Measurements from ENCODE around the gene CIPC. TPM values are rescaled to one million over a fixed set of nuclear protein-coding genes. Genes with fewer than 3 reads are reported as not detected.

Gene CIPC
- total RNA-seq, 2 experiments from 2014 or later, result 20.9 to 43.4 TPM

- TF ChIP-seq, protein P1, sequence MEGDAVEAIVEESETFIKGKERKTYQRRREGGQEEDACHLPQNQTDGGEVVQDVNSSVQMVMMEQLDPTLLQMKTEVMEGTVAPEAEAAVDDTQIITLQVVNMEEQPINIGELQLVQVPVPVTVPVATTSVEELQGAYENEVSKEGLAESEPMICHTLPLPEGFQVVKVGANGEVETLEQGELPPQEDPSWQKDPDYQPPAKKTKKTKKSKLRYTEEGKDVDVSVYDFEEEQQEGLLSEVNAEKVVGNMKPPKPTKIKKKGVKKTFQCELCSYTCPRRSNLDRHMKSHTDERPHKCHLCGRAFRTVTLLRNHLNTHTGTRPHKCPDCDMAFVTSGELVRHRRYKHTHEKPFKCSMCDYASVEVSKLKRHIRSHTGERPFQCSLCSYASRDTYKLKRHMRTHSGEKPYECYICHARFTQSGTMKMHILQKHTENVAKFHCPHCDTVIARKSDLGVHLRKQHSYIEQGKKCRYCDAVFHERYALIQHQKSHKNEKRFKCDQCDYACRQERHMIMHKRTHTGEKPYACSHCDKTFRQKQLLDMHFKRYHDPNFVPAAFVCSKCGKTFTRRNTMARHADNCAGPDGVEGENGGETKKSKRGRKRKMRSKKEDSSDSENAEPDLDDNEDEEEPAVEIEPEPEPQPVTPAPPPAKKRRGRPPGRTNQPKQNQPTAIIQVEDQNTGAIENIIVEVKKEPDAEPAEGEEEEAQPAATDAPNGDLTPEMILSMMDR (conservative IDR thresholded peaks at IDR 0.05; ENCODE audit: low read length), result peak; percentile 90
- no peak for TF ChIP-seq EZH2phosphoT487 (IDR thresholded peaks at IDR 0.05; ENCODE audit: borderline replicate concordance, low read depth, low read length)
- POLR2A ChIA-PET, result interaction anchor here (0.5 to 1.5 kb wide), 7 partner anchors 52 to 1165 kb away, joined by 3 to 6 read pairs (median 3); no protein-coding TSS in a partner anchor
- H3K4me1 ChIP-seq (ENCODE audit: insufficient read depth, low read length, poor library complexity, severe bottlenecking), result peaks cover 7% of the 10 kb centered on the region
- BruUV-seq (replicated peaks), result no TSS peak
- no peak overlapping the region for H3K27ac ChIP-seq (ENCODE audit: low read depth, low read length, poor library complexity, severe bottlenecking)
- no peak overlapping the region for H3K4me2 ChIP-seq (ENCODE audit: low read length)
- intact Hi-C loops (cut with micrococcal nuclease; ENCODE audit: unreplicated experiment), result loop anchor here (1.0 to 10.0 kb wide), 5 partner anchors 30 to 401 kb away; partner anchors contain the start of genes CIPC and TMEM63C
- H3K4me3 ChIP-seq (ENCODE audit: low read depth, low read length, poor library complexity, severe bottlenecking), result no peak overlapping the region
- H3K9me3 ChIP-seq (ENCODE audit: low read length), result no peaks in the 10 kb centered on the region
- H3K9me2 ChIP-seq (ENCODE audit: insufficient read depth, low read length), result no peaks in the 10 kb centered on the region
- peak; percentile 45 for DNase-seq (ENCODE audit: low spot score)
- H3K79me2 ChIP-seq (ENCODE audit: insufficient read depth, low read depth, low read length), result no peaks in the 10 kb centered on the region
- peak overlapping the region; percentile 38; the same call in 1 of the 2 replicates for H2AFZ ChIP-seq (ENCODE audit: low read length)
- H4K20me1 ChIP-seq (ENCODE audit: insufficient read depth, low read length), result no peaks in the 10 kb centered on the region
- no peaks in the 10 kb centered on the region for H3K36me3 ChIP-seq (ENCODE audit: insufficient read depth, low read length)
- CTCF ChIA-PET (ENCODE audit: unreplicated experiment), result interaction anchor here (0.6 to 1.3 kb wide), 6 partner anchors 8 to 276 kb away, joined by 3 to 9 read pairs (median 4); no protein-coding TSS in a partner anchor
These were observed 53.2 kb downstream of the CIPC start for GRCh38 chr14:77151245-77151644.

DNA sequence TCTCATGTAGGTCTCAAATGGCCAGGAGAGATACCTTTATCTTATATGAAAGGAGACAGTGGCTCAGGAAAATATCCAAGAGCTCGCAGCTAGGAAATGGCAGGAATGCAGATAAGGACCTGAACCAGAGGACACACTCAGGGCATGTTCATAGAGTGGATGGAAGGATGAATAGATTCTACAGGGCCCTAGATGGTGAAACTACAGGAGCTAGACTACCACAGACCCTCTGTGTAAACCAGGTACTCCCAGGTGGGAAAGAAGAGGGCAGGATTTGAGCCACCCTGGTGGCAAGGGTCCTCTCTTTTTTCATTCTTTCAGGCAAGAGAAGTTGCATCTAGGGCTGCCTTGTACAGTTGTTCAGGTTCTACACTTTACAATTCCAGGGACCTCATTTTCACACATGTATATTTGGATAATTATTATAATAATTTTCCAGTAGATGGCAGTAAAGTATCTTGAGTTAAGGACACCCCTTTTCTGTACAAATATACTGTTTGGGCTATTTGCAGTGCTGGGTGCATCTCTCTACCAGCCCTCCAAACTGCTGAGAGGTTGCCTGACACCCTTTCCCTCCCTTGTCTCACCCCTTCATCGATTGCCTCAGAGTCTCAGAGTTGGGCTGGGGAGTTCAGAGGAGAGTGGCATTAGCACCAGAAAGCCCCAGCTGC lies 54.0 kb downstream of the CIPC start:
- Histone ChIP-seq H2AFZ (ENCODE audit: low read length) (peak overlapping the region; percentile 38; the same call in 1 of the 2 replicates), H3K79me2 (ENCODE audit: insufficient read depth, low read depth, low read length) (no peaks in the 10 kb centered on the region), H3K36me3 (ENCODE audit: insufficient read depth, low read length) (no peaks in the 10 kb centered on the region), H3K4me2 (ENCODE audit: low read length) (no peak overlapping the region), H3K9me2 (ENCODE audit: insufficient read depth, low read length) (no peaks in the 10 kb centered on the region), H3K9me3 (ENCODE audit: low read length) (no peaks in the 10 kb centered on the region), H4K20me1 (ENCODE audit: insufficient read depth, low read length) (no peaks in the 10 kb centered on the region), H3K4me3 (ENCODE audit: low read depth, low read length, poor library complexity, severe bottlenecking) (no peak overlapping the region), H3K27ac (ENCODE audit: low read depth, low read length, poor library complexity, severe bottlenecking) (no peak overlapping the region), H3K4me1 (ENCODE audit: insufficient read depth, low read length, poor library complexity, severe bottlenecking) (peaks cover 7% of the 10 kb centered on the region)
- intact Hi-C loops (cut with micrococcal nuclease; ENCODE audit: unreplicated experiment), result loop anchor here (1.0 to 10.0 kb wide), 6 partner anchors 29 to 400 kb away; partner anchors contain the start of genes CIPC and TMEM63C
- no TSS peak for BruUV-seq (replicated peaks)
- CTCF ChIA-PET (ENCODE audit: unreplicated experiment), result interaction anchor here (0.6 to 1.6 kb wide), 4 partner anchors 9 to 275 kb away, joined by 3 to 9 read pairs (median 5); no protein-coding TSS in a partner anchor
- POLR2A ChIA-PET, result interaction anchor here (0.6 to 1.5 kb wide), 6 partner anchors 21 to 285 kb away, joined by 3 to 5 read pairs (median 3); no protein-coding TSS in a partner anchor
- TF ChIP-seq, protein P1 (conservative IDR thresholded peaks at IDR 0.05; ENCODE audit: low read length), result peak; percentile 67
- TF ChIP-seq EZH2phosphoT487 (IDR thresholded peaks at IDR 0.05; ENCODE audit: borderline replicate concordance, low read depth, low read length), result no peak
- peak; percentile 65 for DNase-seq (ENCODE audit: low spot score)
